HCT116 (cell line): ENCODE measurements around the gene RNF121.

Experiments used
- ATF3 ChIP-seq: IDR thresholded peaks from 2 replicates; pipeline ENCODE4 v1.6.1; 2012
- CTCF ChIP-seq, 3 experiments: fragments of 200-600 bp in 1 of 3; sonication (generic) in 1 of 3; IDR thresholded peaks in 2 of 3; conservative IDR thresholded peaks in 1 of 3; 2 replicates each; pipeline ENCODE4 v1.5.1; 2012 to 2017; ENCODE audit warnings: low read depth in 2 of 3, low read length in 2 of 3, antibody characterized with exemption in 1 of 3, borderline replicate concordance in 1 of 3, control low read depth in 1 of 3, mild to moderate bottlenecking in 1 of 3, mixed read lengths in 1 of 3, mixed run types in 1 of 3, moderate library complexity in 1 of 3; ENCODE audit not compliant: insufficient read depth in 1 of 3
- EZH2 ChIP-seq: fragments of 200-600 bp; sonication (generic); IDR thresholded peaks from 2 replicates; pipeline ENCODE4 v1.6.1; 2017; ENCODE audit warnings: antibody characterized with exemption, mixed run types
- EZH2phosphoT487 ChIP-seq: fragments of 200-600 bp; IDR thresholded peaks from 2 replicates; pipeline ENCODE4 v1.6.1; 2018; ENCODE audit warnings: antibody characterized with exemption, borderline replicate concordance
- FOSL1 ChIP-seq: IDR thresholded peaks from 2 replicates; pipeline ENCODE4 v1.6.1; 2012; ENCODE audit warnings: low read depth
- JUND ChIP-seq: IDR thresholded peaks from 2 replicates; pipeline ENCODE4 v1.6.1; 2012
- TF ChIP-seq, protein P1 (sequence below): IDR thresholded peaks from 2 replicates; pipeline ENCODE4 v1.6.1; 2012; ENCODE audit warnings: low read depth

- TF ChIP-seq CTCF (IDR thresholded peaks at IDR 0.05 in 2 of 3, conservative IDR thresholded peaks at IDR 0.05 in 1 of 3; ENCODE audit: borderline replicate concordance in 1 of 3, insufficient read depth in 1 of 3, low read depth in 2 of 3, low read length in 2 of 3), result no peak
- no peak for TF ChIP-seq FOSL1
- TF ChIP-seq EZH2, result no peak
- TF ChIP-seq ATF3, result no peak
- TF ChIP-seq, protein P1, sequence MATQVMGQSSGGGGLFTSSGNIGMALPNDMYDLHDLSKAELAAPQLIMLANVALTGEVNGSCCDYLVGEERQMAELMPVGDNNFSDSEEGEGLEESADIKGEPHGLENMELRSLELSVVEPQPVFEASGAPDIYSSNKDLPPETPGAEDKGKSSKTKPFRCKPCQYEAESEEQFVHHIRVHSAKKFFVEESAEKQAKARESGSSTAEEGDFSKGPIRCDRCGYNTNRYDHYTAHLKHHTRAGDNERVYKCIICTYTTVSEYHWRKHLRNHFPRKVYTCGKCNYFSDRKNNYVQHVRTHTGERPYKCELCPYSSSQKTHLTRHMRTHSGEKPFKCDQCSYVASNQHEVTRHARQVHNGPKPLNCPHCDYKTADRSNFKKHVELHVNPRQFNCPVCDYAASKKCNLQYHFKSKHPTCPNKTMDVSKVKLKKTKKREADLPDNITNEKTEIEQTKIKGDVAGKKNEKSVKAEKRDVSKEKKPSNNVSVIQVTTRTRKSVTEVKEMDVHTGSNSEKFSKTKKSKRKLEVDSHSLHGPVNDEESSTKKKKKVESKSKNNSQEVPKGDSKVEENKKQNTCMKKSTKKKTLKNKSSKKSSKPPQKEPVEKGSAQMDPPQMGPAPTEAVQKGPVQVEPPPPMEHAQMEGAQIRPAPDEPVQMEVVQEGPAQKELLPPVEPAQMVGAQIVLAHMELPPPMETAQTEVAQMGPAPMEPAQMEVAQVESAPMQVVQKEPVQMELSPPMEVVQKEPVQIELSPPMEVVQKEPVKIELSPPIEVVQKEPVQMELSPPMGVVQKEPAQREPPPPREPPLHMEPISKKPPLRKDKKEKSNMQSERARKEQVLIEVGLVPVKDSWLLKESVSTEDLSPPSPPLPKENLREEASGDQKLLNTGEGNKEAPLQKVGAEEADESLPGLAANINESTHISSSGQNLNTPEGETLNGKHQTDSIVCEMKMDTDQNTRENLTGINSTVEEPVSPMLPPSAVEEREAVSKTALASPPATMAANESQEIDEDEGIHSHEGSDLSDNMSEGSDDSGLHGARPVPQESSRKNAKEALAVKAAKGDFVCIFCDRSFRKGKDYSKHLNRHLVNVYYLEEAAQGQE, result no peak
- TF ChIP-seq EZH2phosphoT487, result no peak
- TF ChIP-seq JUND, result no peak
Measured at GRCh38 chr11:71977090-71977489, 48.2 kb downstream of the RNF121 start.
